ENCODE results near the gene LARGE1.

LARGE1 gene

GRCh38 chr22:33851821-33852384, 68.4 kb downstream of the LARGE1 start:
- no peak for DNase-seq

GRCh38 chr22:33851240-33851639, 69.0 kb downstream of the LARGE1 start:
- DNase-seq: no peak

GRCh38 chr22:33850724-33851123, 69.6 kb downstream of the LARGE1 start:
- no peak for DNase-seq

GRCh38 chr22:33850193-33850592, 70.1 kb downstream of the LARGE1 start:
- DNase-seq: no peak

- DNase-seq: no peak
Observed at GRCh38 chr22:33848251-33848650, 72.0 kb downstream of the LARGE1 start.

- no peak for DNase-seq
Observed at GRCh38 chr22:33844273-33844672, 76.0 kb downstream of the LARGE1 start.

GRCh38 chr22:33842421-33843094, 77.7 kb downstream of the LARGE1 start:
- DNase-seq: no peak

GRCh38 chr22:33842006-33842354, 78.3 kb downstream of the LARGE1 start:
- no peak for DNase-seq

- no peak for DNase-seq
Observed at GRCh38 chr22:33841281-33842005, 78.8 kb downstream of the LARGE1 start.

- no peak for DNase-seq
Observed at GRCh38 chr22:33838644-33839043, 81.6 kb downstream of the LARGE1 start.

GRCh38 chr22:33837826-33838225, 82.5 kb downstream of the LARGE1 start:
- no peak for DNase-seq

- DNase-seq: no peak
Observed at GRCh38 chr22:33835265-33835664, 85.0 kb downstream of the LARGE1 start.

- DNase-seq: no peak
Observed at GRCh38 chr22:33832558-33833151, 87.6 kb downstream of the LARGE1 start.

- DNase-seq: no peak
Observed at GRCh38 chr22:33831651-33832050, 88.6 kb downstream of the LARGE1 start.

- DNase-seq: no peak
Observed at GRCh38 chr22:33831207-33831606, 89.1 kb downstream of the LARGE1 start.

GRCh38 chr22:33829546-33830280, 90.6 kb downstream of the LARGE1 start:
- DNase-seq: no peak

GRCh38 chr22:33828302-33828701, 92.0 kb downstream of the LARGE1 start:
- no peak for DNase-seq

GRCh38 chr22:33825761-33826160, 94.5 kb downstream of the LARGE1 start:
- no peak for DNase-seq

GRCh38 chr22:33823552-33823951, 96.7 kb downstream of the LARGE1 start:
- DNase-seq: no peak

- DNase-seq: no peak
Observed at GRCh38 chr22:33821290-33821689, 99.0 kb downstream of the LARGE1 start.

GRCh38 chr22:33819743-33820142, 100.5 kb downstream of the LARGE1 start:
- no peak for DNase-seq

- no peak for DNase-seq
Observed at GRCh38 chr22:33817512-33818127, 102.7 kb downstream of the LARGE1 start.
